ENCODE measurements around the gene RAD51AP1.

The RAD51AP1 gene

GRCh38 chr12:4564818-4565217 lies 26.1 kb downstream of the RAD51AP1 start:
- Mint-ChIP-seq H3K9me3 (no peaks in the 10 kb centered on the region), H3K36me3 (ENCODE audit: low read depth) (peaks cover 10% of the 10 kb centered on the region), H3K27ac (no peak overlapping the region), H3K4me1 (ENCODE audit: low read depth) (peaks cover 23% of the 10 kb centered on the region), H3K27me3 (peaks cover 18% of the 10 kb centered on the region), H3K4me3 (peak overlapping the region; percentile 52)

- Mint-ChIP-seq H3K4me3 (no peak overlapping the region), H3K36me3 (ENCODE audit: low read depth) (no peaks in the 10 kb centered on the region), H3K27me3 (peaks cover 18% of the 10 kb centered on the region), H3K27ac (no peak overlapping the region), H3K9me3 (no peaks in the 10 kb centered on the region), H3K4me1 (ENCODE audit: low read depth) (peaks cover 23% of the 10 kb centered on the region)
Observed at GRCh38 chr12:4566474-4566873, 27.8 kb downstream of the RAD51AP1 start.

GRCh38 chr12:4567073-4567881 lies 28.6 kb downstream of the RAD51AP1 start:
- H3K4me1 Mint-ChIP-seq (ENCODE audit: low read depth), result peaks cover 23% of the 10 kb centered on the region
- H3K27ac Mint-ChIP-seq, result no peak overlapping the region
- H3K27me3 Mint-ChIP-seq, result peaks cover 18% of the 10 kb centered on the region
- no peaks in the 10 kb centered on the region for H3K9me3 Mint-ChIP-seq
- H3K36me3 Mint-ChIP-seq (ENCODE audit: low read depth), result no peaks in the 10 kb centered on the region
- H3K4me3 Mint-ChIP-seq, result no peak overlapping the region

GRCh38 chr12:4569261-4569660 lies 30.6 kb downstream of the RAD51AP1 start:
- Mint-ChIP-seq H3K27ac (no peak overlapping the region), H3K9me3 (no peaks in the 10 kb centered on the region), H3K36me3 (ENCODE audit: low read depth) (no peaks in the 10 kb centered on the region), H3K4me1 (ENCODE audit: low read depth) (peaks cover 23% of the 10 kb centered on the region), H3K27me3 (peaks cover 11% of the 10 kb centered on the region), H3K4me3 (no peak overlapping the region)

GRCh38 chr12:4572680-4573079 lies 34.0 kb downstream of the RAD51AP1 start:
- Mint-ChIP-seq H3K36me3 (ENCODE audit: low read depth) (no peaks in the 10 kb centered on the region), H3K9me3 (no peaks in the 10 kb centered on the region), H3K27me3 (no peaks in the 10 kb centered on the region), H3K4me1 (ENCODE audit: low read depth) (peaks cover 3% of the 10 kb centered on the region), H3K27ac (no peak overlapping the region), H3K4me3 (no peak overlapping the region)

- Mint-ChIP-seq H3K4me1 (ENCODE audit: low read depth) (no peaks in the 10 kb centered on the region), H3K4me3 (no peak overlapping the region), H3K9me3 (no peaks in the 10 kb centered on the region), H3K36me3 (ENCODE audit: low read depth) (no peaks in the 10 kb centered on the region), H3K27ac (no peak overlapping the region), H3K27me3 (no peaks in the 10 kb centered on the region)
Observed at GRCh38 chr12:4579305-4580102, 40.8 kb downstream of the RAD51AP1 start.

- Mint-ChIP-seq H3K36me3 (ENCODE audit: low read depth) (no peaks in the 10 kb centered on the region), H3K9me3 (no peaks in the 10 kb centered on the region), H3K27ac (no peak overlapping the region), H3K27me3 (no peaks in the 10 kb centered on the region), H3K4me1 (ENCODE audit: low read depth) (no peaks in the 10 kb centered on the region), H3K4me3 (no peak overlapping the region)
Observed at GRCh38 chr12:4580281-4580688, 41.6 kb downstream of the RAD51AP1 start.

GRCh38 chr12:4584281-4584680 lies 45.6 kb downstream of the RAD51AP1 start:
- no peaks in the 10 kb centered on the region for H3K4me1 Mint-ChIP-seq (ENCODE audit: low read depth)
- H3K27ac Mint-ChIP-seq, result no peak overlapping the region
- H3K36me3 Mint-ChIP-seq (ENCODE audit: low read depth), result no peaks in the 10 kb centered on the region
- H3K9me3 Mint-ChIP-seq, result no peaks in the 10 kb centered on the region
- H3K4me3 Mint-ChIP-seq, result no peak overlapping the region
- no peaks in the 10 kb centered on the region for H3K27me3 Mint-ChIP-seq

- Mint-ChIP-seq H3K9me3 (no peaks in the 10 kb centered on the region), H3K4me1 (ENCODE audit: low read depth) (no peaks in the 10 kb centered on the region), H3K27ac (no peak overlapping the region), H3K27me3 (no peaks in the 10 kb centered on the region), H3K4me3 (no peak overlapping the region), H3K36me3 (ENCODE audit: low read depth) (no peaks in the 10 kb centered on the region)
Observed at GRCh38 chr12:4584896-4585295, 46.2 kb downstream of the RAD51AP1 start.

- no peaks in the 10 kb centered on the region for H3K36me3 Mint-ChIP-seq (ENCODE audit: low read depth)
- H3K4me1 Mint-ChIP-seq (ENCODE audit: low read depth), result no peaks in the 10 kb centered on the region
- no peaks in the 10 kb centered on the region for H3K9me3 Mint-ChIP-seq
- no peaks in the 10 kb centered on the region for H3K27me3 Mint-ChIP-seq
- H3K27ac Mint-ChIP-seq, result no peak overlapping the region
- no peak overlapping the region for H3K4me3 Mint-ChIP-seq
Observed at GRCh38 chr12:4586500-4586899, 47.8 kb downstream of the RAD51AP1 start.

- Mint-ChIP-seq H3K36me3 (ENCODE audit: low read depth) (no peaks in the 10 kb centered on the region), H3K9me3 (no peaks in the 10 kb centered on the region), H3K27ac (no peak overlapping the region), H3K27me3 (no peaks in the 10 kb centered on the region), H3K4me1 (ENCODE audit: low read depth) (no peaks in the 10 kb centered on the region), H3K4me3 (no peak overlapping the region)
Observed at GRCh38 chr12:4587108-4587507, 48.4 kb downstream of the RAD51AP1 start.

- no peak overlapping the region for H3K27ac Mint-ChIP-seq
- H3K9me3 Mint-ChIP-seq, result no peaks in the 10 kb centered on the region
- H3K36me3 Mint-ChIP-seq (ENCODE audit: low read depth), result no peaks in the 10 kb centered on the region
- no peak overlapping the region for H3K4me3 Mint-ChIP-seq
- H3K27me3 Mint-ChIP-seq, result no peaks in the 10 kb centered on the region
- no peaks in the 10 kb centered on the region for H3K4me1 Mint-ChIP-seq (ENCODE audit: low read depth)
Observed at GRCh38 chr12:4588916-4589315, 50.2 kb downstream of the RAD51AP1 start.

- Mint-ChIP-seq H3K36me3 (ENCODE audit: low read depth) (no peaks in the 10 kb centered on the region), H3K27me3 (no peaks in the 10 kb centered on the region), H3K9me3 (no peaks in the 10 kb centered on the region), H3K4me3 (no peak overlapping the region), H3K4me1 (ENCODE audit: low read depth) (no peaks in the 10 kb centered on the region), H3K27ac (no peak overlapping the region)
Observed at GRCh38 chr12:4589941-4590340, 51.3 kb downstream of the RAD51AP1 start.

- Mint-ChIP-seq H3K27ac (no peak overlapping the region), H3K9me3 (no peaks in the 10 kb centered on the region), H3K4me1 (ENCODE audit: low read depth) (no peaks in the 10 kb centered on the region), H3K27me3 (no peaks in the 10 kb centered on the region), H3K4me3 (no peak overlapping the region), H3K36me3 (ENCODE audit: low read depth) (no peaks in the 10 kb centered on the region)
Observed at GRCh38 chr12:4591180-4591687, 52.5 kb downstream of the RAD51AP1 start.

- no peak overlapping the region for H3K4me3 Mint-ChIP-seq
- no peak overlapping the region for H3K27ac Mint-ChIP-seq
- H3K9me3 Mint-ChIP-seq, result no peaks in the 10 kb centered on the region
- H3K27me3 Mint-ChIP-seq, result no peaks in the 10 kb centered on the region
- H3K4me1 Mint-ChIP-seq (ENCODE audit: low read depth), result no peaks in the 10 kb centered on the region
- no peaks in the 10 kb centered on the region for H3K36me3 Mint-ChIP-seq (ENCODE audit: low read depth)
Observed at GRCh38 chr12:4595881-4596280, 57.2 kb downstream of the RAD51AP1 start.

Data from stimulated activated naive CD8-positive, alpha-beta T cell treated with anti-CD3 and anti-CD28 coated beads, Interleukin-15, Interleukin-2, amounts not matched to agents 100 ng/mL and 50 ng/mL, for 24 hours (primary cell).